Neural cell (in vitro differentiated cells): ENCODE data around the gene ZNRF4. TPM values are rescaled to one million over a fixed set of nuclear protein-coding genes. Genes with fewer than 3 reads are reported as not detected.

Source experiments
- H2AFZ ChIP-seq: fragments of 200-600, 300-800 bp; sonication (generic), shearing (Covaris generic); 2 replicates; pipeline ENCODE4 v1.6.0; 2014; ENCODE audit warnings: low read depth, mild to moderate bottlenecking, antibody characterized with exemption, low read length, moderate library complexity
- H3F3A ChIP-seq: fragments of 200-600 bp; shearing (Covaris generic); 2 replicates; pipeline ENCODE4 v1.6.1; 2016; ENCODE audit warnings: mild to moderate bottlenecking, moderate library complexity, mixed read lengths, antibody characterized with exemption, low read length; ENCODE audit not compliant: insufficient read depth, poor library complexity, severe bottlenecking
- H3K27ac ChIP-seq: fragments of 200-600, 300-800 bp; sonication (generic), shearing (Covaris generic); 2 replicates; pipeline ENCODE4 v1.5.1; 2014; ENCODE audit warnings: mild to moderate bottlenecking, low read length, moderate library complexity
- H3K27me3 ChIP-seq: fragments of 300-800, 200-600 bp; sonication (generic), shearing (Covaris generic); 2 replicates; pipeline ENCODE4 v1.6.0; 2014; ENCODE audit warnings: mild to moderate bottlenecking, low read depth, low read length, moderate library complexity; ENCODE audit not compliant: insufficient read depth
- H3K36me3 ChIP-seq: fragments of 300-800, 200-600 bp; sonication (generic), shearing (Covaris generic); 2 replicates; pipeline ENCODE4 v1.5.1; 2014; ENCODE audit warnings: mild to moderate bottlenecking, antibody characterized with exemption, low read length, moderate library complexity; ENCODE audit not compliant: insufficient read depth
- H3K4me2 ChIP-seq: fragments of 300-800, 200-600 bp; sonication (generic), shearing (Covaris generic); 2 replicates; pipeline ENCODE4 v1.6.0; 2014; ENCODE audit warnings: mild to moderate bottlenecking, low read length
- H3K4me3 ChIP-seq: fragments of 300-800, 200-600 bp; sonication (generic), shearing (Covaris generic); 2 replicates; pipeline ENCODE4 v1.5.1; 2014; ENCODE audit warnings: mild to moderate bottlenecking, low read length, moderate library complexity
- H3K79me2 ChIP-seq: fragments of 200-600 bp; shearing (Covaris generic); replicated peaks from 2 replicates; pipeline ENCODE4 v1.6.0; 2014; ENCODE audit warnings: mild to moderate bottlenecking, low read length, moderate library complexity; ENCODE audit not compliant: insufficient read depth
- H3K9ac ChIP-seq: fragments of 300-800, 200-600 bp; sonication (generic), shearing (Covaris generic); 2 replicates; pipeline ENCODE4 v1.6.1; 2016; ENCODE audit warnings: mild to moderate bottlenecking, low read length, mixed read lengths
- H3K9me2 ChIP-seq: fragments of 200-600 bp; shearing (Covaris generic); 2 replicates; pipeline ENCODE4 v1.6.1; 2016; ENCODE audit warnings: mild to moderate bottlenecking, low read length, mixed read lengths; ENCODE audit not compliant: insufficient read depth
- H3K9me3 ChIP-seq: fragments of 200-600, 300-800 bp; sonication (generic), shearing (Covaris generic); 2 replicates; pipeline ENCODE4 v1.6.1; 2016; ENCODE audit warnings: mild to moderate bottlenecking, mixed run types, low read length, moderate library complexity, mixed read lengths
- H4K20me1 ChIP-seq: fragments of 200-600 bp; shearing (Covaris generic); 2 replicates; pipeline ENCODE4 v1.6.1; 2016; ENCODE audit warnings: mild to moderate bottlenecking, mixed run types; ENCODE audit not compliant: insufficient read depth
- CTCF ChIP-seq: fragments of 450-650 bp; IDR thresholded peaks from 2 replicates; pipeline ENCODE4 v1.5.1; 2014; ENCODE audit warnings: antibody characterized with exemption, mild to moderate bottlenecking, moderate library complexity; ENCODE audit not compliant: poor library complexity, severe bottlenecking
- EP300 ChIP-seq: fragments of 450-650 bp; conservative IDR thresholded peaks from 2 replicates; pipeline ENCODE4 v1.6.1; 2014; ENCODE audit warnings: antibody characterized with exemption, mild to moderate bottlenecking, moderate library complexity; ENCODE audit not compliant: poor library complexity, severe bottlenecking
- EZH2 ChIP-seq: fragments of 200-600, 300-800 bp; shearing (Covaris generic), sonication (generic); IDR thresholded peaks from 2 replicates; pipeline ENCODE4 v1.6.1; 2014; ENCODE audit warnings: antibody characterized with exemption, low read length, borderline replicate concordance, mild to moderate bottlenecking; ENCODE audit not compliant: insufficient read depth, poor library complexity, severe bottlenecking
- MXI1 ChIP-seq: fragments of 450-650 bp; conservative IDR thresholded peaks from 2 replicates; pipeline ENCODE4 v1.6.1; 2014; ENCODE audit warnings: antibody characterized with exemption, mild to moderate bottlenecking; ENCODE audit not compliant: poor library complexity, severe bottlenecking
- POLR2AphosphoS5 ChIP-seq: IDR thresholded peaks from 2 replicates; pipeline ENCODE4 v1.6.1; 2012
- RAD21 ChIP-seq: fragments of 450-650 bp; conservative IDR thresholded peaks from 2 replicates; pipeline ENCODE4 v1.6.1; 2014; ENCODE audit warnings: antibody characterized with exemption, mild to moderate bottlenecking, moderate library complexity
- REST ChIP-seq: IDR thresholded peaks from 2 replicates; pipeline ENCODE4 v1.6.1; 2012; ENCODE audit warnings: borderline replicate concordance
- SMC3 ChIP-seq: fragments of 450-650 bp; conservative IDR thresholded peaks from 2 replicates; pipeline ENCODE4 v1.6.1; 2014; ENCODE audit warnings: antibody characterized with exemption, mild to moderate bottlenecking, moderate library complexity; ENCODE audit not compliant: poor library complexity
- TAF1 ChIP-seq: IDR thresholded peaks from 2 replicates; pipeline ENCODE4 v1.6.1; 2012; ENCODE audit warnings: low read depth
- polyA plus RNA-seq: library from polyadenylated mRNA; depleted of rRNA; stranded (reverse); fragments of >200 nt; gene quantifications from 2 replicates; pipeline ENCODE4 v1.2.3, GENCODE V29; 2014

Gene ZNRF4
- polyA plus RNA-seq, 1 donor from 2014 or later = not detected

DNA sequence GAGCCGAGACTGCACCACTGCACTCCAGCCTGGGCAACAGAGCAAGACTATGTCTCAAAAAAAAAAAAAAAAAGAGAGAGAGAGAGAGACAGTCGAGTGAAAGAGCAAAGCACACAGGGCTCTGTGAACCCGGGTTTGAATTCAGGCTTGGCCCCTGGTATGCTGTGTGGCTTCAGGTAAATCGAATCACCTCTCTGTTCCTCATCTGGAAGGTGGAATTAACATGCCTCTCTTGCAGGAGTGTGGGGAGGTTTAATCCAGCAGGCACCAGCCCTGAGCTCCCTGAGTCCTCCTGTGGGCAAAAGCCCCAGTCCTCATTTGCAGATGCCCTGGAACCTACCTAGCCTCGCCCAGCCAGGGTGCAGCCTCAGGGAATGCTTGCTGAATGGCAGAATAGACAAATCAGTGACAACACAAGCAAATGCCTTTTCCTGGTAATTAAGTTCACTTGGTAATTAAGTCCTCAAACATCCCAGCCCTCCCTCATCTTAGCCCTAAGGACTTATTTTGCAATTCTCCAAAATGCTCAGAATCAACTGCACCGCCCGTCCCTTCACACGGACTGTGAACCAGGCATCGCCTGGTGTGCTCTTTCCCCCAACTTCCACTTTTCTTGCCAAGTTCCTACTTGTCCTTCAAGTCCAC lies 4.6 kb upstream of the ZNRF4 start:
- H2AFZ ChIP-seq = no peak overlapping the region
- H3K4me3 ChIP-seq = no peak overlapping the region
- H3K36me3 ChIP-seq = no peaks in the 10 kb centered on the region
- no peaks in the 10 kb centered on the region for H3K9me3 ChIP-seq
- no peak overlapping the region for H3K4me2 ChIP-seq
- H3K79me2 ChIP-seq = no peaks in the 10 kb centered on the region
- H3K9ac ChIP-seq = no peak overlapping the region
- no peaks in the 10 kb centered on the region for H3F3A ChIP-seq
- no peaks in the 10 kb centered on the region for H3K27me3 ChIP-seq
- no peaks in the 10 kb centered on the region for H3K9me2 ChIP-seq
- TF ChIP-seq EZH2 (no peak), SMC3 (no peak), RAD21 (no peak), MXI1 (no peak), EP300 (no peak), TAF1 (no peak), POLR2AphosphoS5 (no peak), CTCF (no peak), REST (no peak)
- H4K20me1 ChIP-seq = no peaks in the 10 kb centered on the region
- no peak overlapping the region for H3K27ac ChIP-seq

DNA sequence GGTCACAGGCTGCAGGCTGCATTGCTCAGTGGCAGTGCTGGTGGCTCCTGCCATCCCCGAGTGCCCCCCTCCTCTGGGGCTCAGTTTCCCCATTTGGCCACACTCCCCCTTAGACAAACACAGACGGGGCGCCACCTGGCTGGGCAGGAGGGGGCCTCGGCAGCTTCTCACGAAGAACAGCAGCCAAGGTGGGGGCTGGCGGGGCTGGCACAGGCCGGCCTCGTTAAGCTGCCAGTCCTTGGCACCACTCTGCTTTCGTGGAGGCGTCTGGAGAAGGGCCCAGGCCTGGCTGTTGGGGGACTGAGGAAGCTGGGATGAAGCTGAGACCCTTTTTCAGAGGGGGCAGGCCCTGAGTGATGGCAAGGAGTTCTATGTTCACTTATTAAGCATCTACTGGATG lies 3.7 kb upstream of the ZNRF4 start:
- H3F3A ChIP-seq = no peaks in the 10 kb centered on the region
- H3K27ac ChIP-seq = no peak overlapping the region
- H3K4me3 ChIP-seq = no peak overlapping the region
- H3K9me3 ChIP-seq = no peaks in the 10 kb centered on the region
- no peaks in the 10 kb centered on the region for H3K36me3 ChIP-seq
- no peaks in the 10 kb centered on the region for H3K79me2 ChIP-seq
- no peak overlapping the region for H3K9ac ChIP-seq
- H4K20me1 ChIP-seq = no peaks in the 10 kb centered on the region
- no peaks in the 10 kb centered on the region for H3K27me3 ChIP-seq
- no peaks in the 10 kb centered on the region for H3K9me2 ChIP-seq
- H3K4me2 ChIP-seq = no peak overlapping the region
- H2AFZ ChIP-seq = no peak overlapping the region
- TF ChIP-seq TAF1 (no peak), POLR2AphosphoS5 (no peak), EZH2 (no peak), EP300 (no peak), MXI1 (no peak), CTCF (no peak), RAD21 (no peak), REST (no peak), SMC3 (no peak)
